Measurements from ENCODE around the gene KIAA1217.

Gene KIAA1217

DNA sequence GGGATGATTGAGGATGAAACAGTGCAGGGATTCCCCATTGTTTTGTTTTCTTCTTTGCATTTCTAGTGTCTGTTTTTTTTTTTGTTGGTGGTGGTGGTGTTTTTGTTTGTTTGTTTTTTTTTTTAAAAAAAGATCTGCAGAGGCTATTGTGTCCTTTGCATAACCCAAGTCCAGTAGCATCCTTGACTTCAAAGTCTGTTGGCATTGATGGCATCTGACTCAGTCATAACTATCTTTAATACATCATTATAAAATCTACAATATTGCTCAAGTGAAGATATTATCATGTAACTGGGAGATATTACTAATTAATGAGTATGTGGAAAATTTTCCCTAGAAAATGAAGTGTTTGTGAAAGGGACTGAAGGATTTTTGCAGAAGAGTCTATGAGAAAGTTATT, 70.2 kb downstream of the KIAA1217 start:
- no peak overlapping the region for H3K4me3 ChIP-seq (ENCODE audit: low read depth, low read length)
- TF ChIP-seq, protein P1, sequence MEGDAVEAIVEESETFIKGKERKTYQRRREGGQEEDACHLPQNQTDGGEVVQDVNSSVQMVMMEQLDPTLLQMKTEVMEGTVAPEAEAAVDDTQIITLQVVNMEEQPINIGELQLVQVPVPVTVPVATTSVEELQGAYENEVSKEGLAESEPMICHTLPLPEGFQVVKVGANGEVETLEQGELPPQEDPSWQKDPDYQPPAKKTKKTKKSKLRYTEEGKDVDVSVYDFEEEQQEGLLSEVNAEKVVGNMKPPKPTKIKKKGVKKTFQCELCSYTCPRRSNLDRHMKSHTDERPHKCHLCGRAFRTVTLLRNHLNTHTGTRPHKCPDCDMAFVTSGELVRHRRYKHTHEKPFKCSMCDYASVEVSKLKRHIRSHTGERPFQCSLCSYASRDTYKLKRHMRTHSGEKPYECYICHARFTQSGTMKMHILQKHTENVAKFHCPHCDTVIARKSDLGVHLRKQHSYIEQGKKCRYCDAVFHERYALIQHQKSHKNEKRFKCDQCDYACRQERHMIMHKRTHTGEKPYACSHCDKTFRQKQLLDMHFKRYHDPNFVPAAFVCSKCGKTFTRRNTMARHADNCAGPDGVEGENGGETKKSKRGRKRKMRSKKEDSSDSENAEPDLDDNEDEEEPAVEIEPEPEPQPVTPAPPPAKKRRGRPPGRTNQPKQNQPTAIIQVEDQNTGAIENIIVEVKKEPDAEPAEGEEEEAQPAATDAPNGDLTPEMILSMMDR (IDR thresholded peaks at IDR 0.05; ENCODE audit: borderline replicate concordance, insufficient read depth, low read depth, low read length) = no peak

DNA sequence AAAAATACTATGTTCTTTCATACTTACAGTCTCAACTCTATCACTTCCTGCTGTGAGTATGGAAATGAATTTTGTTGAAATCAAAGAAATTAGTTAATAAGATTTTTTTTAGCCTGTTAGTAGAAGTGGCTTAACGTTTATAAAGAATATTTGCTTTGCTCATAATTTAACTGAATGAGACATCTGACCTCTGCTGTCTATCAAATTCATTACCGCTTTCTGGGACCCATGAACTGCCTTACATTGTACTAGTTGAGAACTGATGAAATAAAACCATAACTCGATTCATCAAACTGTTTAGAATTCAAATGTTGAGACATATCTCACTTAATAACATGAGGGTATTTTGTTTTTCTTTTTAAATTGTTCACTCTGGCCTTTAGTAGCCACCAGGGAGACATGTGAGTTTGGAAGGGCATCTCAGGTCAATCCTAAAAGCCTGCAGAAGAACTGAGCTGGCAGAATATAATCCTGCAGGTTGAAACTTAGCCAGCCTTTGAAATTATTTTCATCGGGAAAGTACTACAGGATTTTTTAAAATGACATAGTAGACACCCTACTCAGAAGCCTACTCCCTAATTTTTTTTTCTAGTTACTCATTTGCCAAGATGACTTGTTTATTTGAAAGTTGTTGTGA, 78.7 kb downstream of the KIAA1217 start:
- TF ChIP-seq, protein P1 (IDR thresholded peaks at IDR 0.05; ENCODE audit: borderline replicate concordance, insufficient read depth, low read depth, low read length) = no peak
- no peak overlapping the region for H3K4me3 ChIP-seq (ENCODE audit: low read depth, low read length)

DNA sequence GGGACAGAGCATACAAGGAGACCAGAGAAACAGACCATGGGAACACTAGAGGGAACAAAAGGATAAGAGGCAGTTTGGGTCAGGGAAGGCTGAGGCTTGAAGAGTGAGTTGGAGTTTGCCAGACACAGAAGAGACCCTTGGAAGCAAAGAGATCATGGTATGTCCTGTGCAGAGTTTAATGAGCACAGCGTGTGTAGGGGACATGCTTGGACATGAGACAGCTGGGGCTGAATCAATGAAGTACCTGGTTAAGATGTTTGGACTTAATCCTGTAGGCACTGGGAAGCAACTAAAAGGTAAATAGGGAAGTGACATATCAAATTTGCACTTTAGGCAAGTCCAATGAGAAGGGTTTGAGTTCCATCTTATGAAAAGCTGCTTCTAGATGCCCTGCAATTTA, 79.6 kb downstream of the KIAA1217 start:
- H3K4me3 ChIP-seq (ENCODE audit: low read depth, low read length) = no peak overlapping the region
- TF ChIP-seq, protein P1 (IDR thresholded peaks at IDR 0.05; ENCODE audit: borderline replicate concordance, insufficient read depth, low read depth, low read length) = no peak

DNA sequence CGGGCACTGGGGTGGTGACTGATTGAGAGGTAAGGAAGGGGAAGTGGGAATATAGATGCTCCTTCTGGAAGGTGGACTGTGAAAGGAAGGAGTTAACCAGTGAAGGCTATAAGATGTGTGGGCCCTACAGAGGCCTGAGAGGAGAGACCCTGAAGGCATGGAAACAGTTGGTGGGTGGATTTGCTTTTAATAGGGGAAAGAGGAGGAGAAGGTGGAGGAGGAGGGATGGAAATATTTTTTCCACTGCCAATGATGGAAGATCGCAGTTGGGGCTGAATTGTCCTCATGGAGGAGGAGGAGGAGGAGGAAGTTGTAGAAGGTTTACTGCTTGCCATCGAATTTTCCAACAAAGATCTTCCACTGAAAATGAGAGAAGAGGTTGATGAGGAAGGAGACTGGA, 80.3 kb downstream of the KIAA1217 start:
- no peak overlapping the region for H3K4me3 ChIP-seq (ENCODE audit: low read depth, low read length)
- TF ChIP-seq, protein P1 (IDR thresholded peaks at IDR 0.05; ENCODE audit: borderline replicate concordance, insufficient read depth, low read depth, low read length) = no peak

DNA sequence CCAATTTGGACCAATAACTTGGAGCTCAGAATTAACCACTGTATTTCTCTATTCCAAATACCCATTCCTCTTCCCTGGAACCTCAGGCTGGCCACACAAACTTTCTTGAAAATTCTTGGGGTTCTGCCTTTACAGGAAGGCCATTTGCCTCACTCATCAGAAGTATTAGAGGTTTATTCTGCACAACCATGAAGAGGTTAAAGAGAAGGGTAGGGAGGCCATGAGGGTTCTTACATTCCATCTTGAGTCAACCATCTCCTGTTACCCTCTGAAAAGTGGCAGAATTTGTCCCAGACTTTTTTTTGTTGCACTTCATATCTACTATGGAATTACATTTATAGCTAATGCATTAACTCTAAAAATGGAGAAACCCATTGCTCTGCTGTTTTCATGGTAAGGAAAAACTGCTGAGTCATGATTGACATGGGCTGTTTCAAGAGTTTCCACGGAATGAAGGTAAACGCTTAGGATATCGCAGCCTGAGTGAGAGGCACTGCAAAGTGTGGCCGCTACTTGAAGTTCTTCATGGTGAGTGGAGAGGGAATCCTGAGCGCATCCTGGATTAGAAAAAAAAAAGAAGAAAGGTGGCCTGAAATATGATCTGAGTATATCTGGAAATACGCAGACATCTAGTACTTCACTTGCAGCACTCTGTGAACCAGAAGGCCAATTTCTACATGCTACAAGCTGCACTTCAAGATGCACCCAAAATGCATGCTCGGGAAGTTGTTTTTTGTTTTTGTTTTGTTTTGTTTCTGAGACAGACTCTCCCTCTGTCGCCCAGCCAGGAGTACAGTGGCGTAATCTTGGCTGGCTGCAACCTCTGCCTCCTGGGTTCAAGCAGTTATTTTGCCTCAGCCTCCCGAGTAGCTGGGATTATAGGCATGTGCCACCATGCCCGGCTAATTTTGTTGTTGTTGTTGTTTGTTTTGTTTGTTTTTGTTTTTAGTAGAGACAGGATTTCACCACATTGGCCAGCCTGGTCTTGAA, 83.7 kb downstream of the KIAA1217 start:
- no peak overlapping the region for H3K4me3 ChIP-seq (ENCODE audit: low read depth, low read length)
- TF ChIP-seq, protein P1 (IDR thresholded peaks at IDR 0.05; ENCODE audit: borderline replicate concordance, insufficient read depth, low read depth, low read length) = no peak

DNA sequence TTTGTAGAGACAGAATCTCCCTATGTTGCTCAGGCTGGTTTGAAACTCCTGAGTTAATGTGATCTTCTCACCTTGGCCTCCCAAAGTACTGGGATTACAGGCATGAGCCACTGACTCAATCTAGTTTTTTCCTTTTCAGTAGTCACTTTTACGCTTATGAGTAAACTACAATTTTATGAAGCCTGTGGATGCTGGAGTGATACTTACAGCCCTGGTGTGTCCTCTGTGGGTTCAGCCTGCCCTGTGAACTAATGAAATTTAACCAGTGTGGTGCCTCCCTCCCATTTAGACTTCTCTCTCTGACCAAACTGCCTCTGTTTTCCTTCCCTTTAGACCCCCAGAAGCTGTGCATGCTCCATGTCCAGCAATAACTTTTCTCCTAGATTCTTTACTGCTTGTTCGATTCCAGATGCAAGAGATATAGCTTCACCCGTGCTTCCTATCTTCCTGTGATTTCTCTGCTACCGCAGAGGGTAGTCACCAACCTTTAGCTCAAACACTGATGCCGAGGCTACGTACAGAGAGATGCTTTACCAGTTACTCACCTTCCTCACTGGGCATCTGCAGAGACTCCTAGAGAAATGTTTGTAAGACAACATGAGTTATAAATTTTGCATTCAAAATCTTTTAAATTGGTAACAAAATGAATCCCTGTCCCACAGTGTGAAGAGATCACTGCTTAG, 90.8 kb downstream of the KIAA1217 start:
- no peak overlapping the region for H3K4me3 ChIP-seq (ENCODE audit: low read depth, low read length)
- TF ChIP-seq, protein P1 (IDR thresholded peaks at IDR 0.05; ENCODE audit: borderline replicate concordance, insufficient read depth, low read depth, low read length) = no peak

All from GM12875 (cell line).